Testis (tissue), 2 donors: Measurements from ENCODE around the gene ANTXR1.

Experiments
- POLR2A ChIP-seq: fragments of 450-650 bp; IDR thresholded peaks from one replicate; pipeline ENCODE4 v1.6.1; 2017; ENCODE audit warnings: antibody characterized with exemption, mild to moderate bottlenecking, moderate library complexity
- TF ChIP-seq, protein P1 (sequence below), 3 experiments: fragments of 450-650 bp in 2 of 3; fragments of 200-600 bp in 1 of 3; sonication (generic) in 1 of 3; IDR thresholded peaks; one replicate each; pipeline ENCODE4 v1.5.1; 2016 to 2019; ENCODE audit warnings: antibody characterized with exemption in 3 of 3, mild to moderate bottlenecking in 2 of 3, moderate library complexity in 1 of 3

DNA sequence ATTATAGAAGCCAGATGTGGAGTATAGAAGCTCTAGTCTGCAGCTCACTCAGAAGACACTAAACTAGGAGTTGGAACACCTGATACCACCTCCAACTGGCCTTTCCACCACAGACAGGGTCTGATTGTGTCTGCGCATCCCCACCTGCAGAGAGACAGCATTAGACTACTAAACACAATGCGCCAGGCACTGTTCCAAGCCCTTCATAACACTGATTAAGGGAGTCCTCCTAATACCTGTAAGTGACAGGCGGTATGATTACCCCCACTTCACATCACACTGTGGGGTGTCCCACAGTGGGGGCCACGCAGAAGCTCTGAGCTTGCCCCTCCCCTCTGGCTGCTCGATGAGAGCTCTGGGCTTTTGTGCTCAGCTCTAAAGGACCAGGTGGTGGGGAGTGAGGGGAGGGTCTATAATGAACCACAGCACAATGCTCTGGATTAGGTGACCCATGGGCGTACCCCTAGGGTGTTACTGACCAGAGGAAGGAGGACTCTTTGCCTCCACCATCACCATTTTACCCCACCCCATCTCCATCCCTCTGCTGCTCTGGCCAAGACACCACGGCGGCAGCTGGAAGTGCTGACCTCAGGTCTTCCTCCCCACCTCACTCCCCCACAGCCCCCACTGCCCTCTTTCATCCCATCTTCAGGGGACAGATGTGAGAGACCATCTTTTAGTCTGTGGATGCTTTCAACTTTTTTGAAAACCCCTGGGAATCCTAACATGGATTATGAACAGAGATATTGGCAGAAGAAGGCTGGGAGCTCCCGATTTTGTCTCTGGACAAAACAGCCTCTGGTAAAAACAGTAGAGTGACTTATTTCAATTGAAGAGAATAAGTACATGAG is 228.9 kb downstream of the ANTXR1 start:
- TF ChIP-seq, protein P1, sequence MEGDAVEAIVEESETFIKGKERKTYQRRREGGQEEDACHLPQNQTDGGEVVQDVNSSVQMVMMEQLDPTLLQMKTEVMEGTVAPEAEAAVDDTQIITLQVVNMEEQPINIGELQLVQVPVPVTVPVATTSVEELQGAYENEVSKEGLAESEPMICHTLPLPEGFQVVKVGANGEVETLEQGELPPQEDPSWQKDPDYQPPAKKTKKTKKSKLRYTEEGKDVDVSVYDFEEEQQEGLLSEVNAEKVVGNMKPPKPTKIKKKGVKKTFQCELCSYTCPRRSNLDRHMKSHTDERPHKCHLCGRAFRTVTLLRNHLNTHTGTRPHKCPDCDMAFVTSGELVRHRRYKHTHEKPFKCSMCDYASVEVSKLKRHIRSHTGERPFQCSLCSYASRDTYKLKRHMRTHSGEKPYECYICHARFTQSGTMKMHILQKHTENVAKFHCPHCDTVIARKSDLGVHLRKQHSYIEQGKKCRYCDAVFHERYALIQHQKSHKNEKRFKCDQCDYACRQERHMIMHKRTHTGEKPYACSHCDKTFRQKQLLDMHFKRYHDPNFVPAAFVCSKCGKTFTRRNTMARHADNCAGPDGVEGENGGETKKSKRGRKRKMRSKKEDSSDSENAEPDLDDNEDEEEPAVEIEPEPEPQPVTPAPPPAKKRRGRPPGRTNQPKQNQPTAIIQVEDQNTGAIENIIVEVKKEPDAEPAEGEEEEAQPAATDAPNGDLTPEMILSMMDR (IDR thresholded peaks at IDR 0.05) = no peak
- TF ChIP-seq POLR2A = no peak
